Astrocyte (in vitro differentiated cells and primary cell): Measurements from ENCODE around the gene PLXDC1. TPM values are rescaled to one million over a fixed set of nuclear protein-coding genes. Genes with fewer than 3 reads are reported as not detected.

ENCODE experiments used
- DNase-seq: peaks from one replicate; pipeline ENCODE4 v3.0.0-alpha.2; 2010; ENCODE audit warnings: low read depth
- FAIRE-seq: peaks from 2 replicates; lab custom pipeline; 2011; peaks lifted over from hg19 to GRCh38; lab: Jason Lieb, UNC
- H2AFZ ChIP-seq: 2 replicates; pipeline ENCODE4 v1.6.0; 2012; ENCODE audit warnings: low read depth, low read length, inconsistent platforms
- H3K27ac ChIP-seq: 2 replicates; pipeline ENCODE4 v1.5.1; 2011; ENCODE audit warnings: low read depth, low read length, inconsistent platforms
- H3K27me3 ChIP-seq: 2 replicates; pipeline ENCODE4 v1.6.0; 2011; ENCODE audit warnings: low read length, inconsistent platforms; ENCODE audit not compliant: insufficient read depth
- H3K36me3 ChIP-seq: 2 replicates; pipeline ENCODE4 v1.5.1; 2011; ENCODE audit warnings: low read length, inconsistent platforms; ENCODE audit not compliant: insufficient read depth
- H3K4me1 ChIP-seq: 2 replicates; pipeline ENCODE4 v1.5.1; 2011; ENCODE audit warnings: low read length, inconsistent platforms; ENCODE audit not compliant: insufficient read depth
- H3K4me2 ChIP-seq: 2 replicates; pipeline ENCODE4 v1.6.0; 2012; ENCODE audit warnings: low read length, inconsistent platforms
- H3K4me3 ChIP-seq: 2 replicates; pipeline ENCODE4 v1.5.1; 2011; ENCODE audit warnings: low read depth, mild to moderate bottlenecking, low read length, inconsistent platforms; ENCODE audit not compliant: insufficient read depth
- H3K79me2 ChIP-seq: 2 replicates; pipeline ENCODE4 v1.6.0; 2012; ENCODE audit warnings: mild to moderate bottlenecking, low read length, inconsistent platforms; ENCODE audit not compliant: insufficient read depth
- H3K9ac ChIP-seq: 2 replicates; pipeline ENCODE4 v1.6.0; 2012; ENCODE audit warnings: mild to moderate bottlenecking, low read length, inconsistent platforms
- H3K9me3 ChIP-seq: 2 replicates; pipeline ENCODE4 v1.5.1; 2012; ENCODE audit warnings: low read depth, mild to moderate bottlenecking, low read length, inconsistent platforms; ENCODE audit not compliant: insufficient read depth
- H4K20me1 ChIP-seq: 2 replicates; pipeline ENCODE4 v1.6.0; 2012; ENCODE audit warnings: low read length, inconsistent platforms; ENCODE audit not compliant: insufficient read depth
- H3K27ac Mint-ChIP-seq: one replicate; pipeline ENCODE4 v1.8.0; 2021; ENCODE audit warnings: mild to moderate bottlenecking, mixed read lengths; ENCODE audit not compliant: unreplicated experiment
- H3K27me3 Mint-ChIP-seq: one replicate; pipeline ENCODE4 v1.8.0; 2021; ENCODE audit warnings: low read depth, mixed read lengths; ENCODE audit not compliant: unreplicated experiment
- H3K36me3 Mint-ChIP-seq: one replicate; pipeline ENCODE4 v1.8.0; 2021; ENCODE audit warnings: low read depth, mixed read lengths; ENCODE audit not compliant: unreplicated experiment
- H3K4me1 Mint-ChIP-seq: one replicate; pipeline ENCODE4 v1.8.0; 2021; ENCODE audit warnings: low read depth, mixed read lengths; ENCODE audit not compliant: unreplicated experiment
- H3K4me3 Mint-ChIP-seq: one replicate; pipeline ENCODE4 v1.8.0; 2021; ENCODE audit warnings: mild to moderate bottlenecking, moderate library complexity, mixed read lengths; ENCODE audit not compliant: unreplicated experiment
- H3K9me3 Mint-ChIP-seq: one replicate; pipeline ENCODE4 v1.8.0; 2021; ENCODE audit warnings: mild to moderate bottlenecking, mixed read lengths; ENCODE audit not compliant: unreplicated experiment
- EZH2 ChIP-seq: IDR thresholded peaks from 2 replicates; pipeline ENCODE4 v1.6.1; 2012; ENCODE audit warnings: mild to moderate bottlenecking, low read length, inconsistent platforms; ENCODE audit not compliant: insufficient read depth
- total RNA-seq: library from RNA; stranded (reverse); gene quantifications from 2 replicates; pipeline ENCODE4 v1.2.1, GENCODE V29; 2021
- TF ChIP-seq, protein P1 (sequence below): IDR thresholded peaks from 2 replicates; pipeline ENCODE4 v1.5.1; 2011; ENCODE audit warnings: low read depth, mild to moderate bottlenecking, inconsistent platforms, low read length, moderate library complexity; ENCODE audit not compliant: insufficient read depth

Gene PLXDC1
- total RNA-seq, 1 donor from 2014 or later: 8.9 TPM

DNA sequence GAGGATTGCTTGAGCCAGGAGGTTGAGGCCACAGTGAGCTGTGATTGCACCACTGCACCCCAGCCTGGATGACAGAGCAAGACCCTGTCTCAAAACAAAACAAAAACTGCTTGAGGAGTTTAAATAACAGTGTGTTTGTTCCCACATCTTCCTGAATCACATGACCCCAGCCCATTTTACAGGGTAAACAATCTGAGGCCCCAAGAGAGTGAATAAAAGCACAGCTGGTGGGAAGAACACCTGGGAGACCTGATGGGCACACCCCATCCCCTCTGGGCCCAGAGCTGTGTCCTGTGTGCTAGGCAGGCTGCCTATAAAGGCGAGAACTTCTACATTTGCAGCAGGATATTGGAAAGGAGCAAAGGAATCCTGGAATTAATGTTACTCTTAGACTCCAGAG is 69.6 kb downstream of the PLXDC1 start:
- H3K4me3 Mint-ChIP-seq: no peak overlapping the region
- peaks cover 46% of the 10 kb centered on the region for H3K27me3 Mint-ChIP-seq
- DNase-seq: no peak
- Histone ChIP-seq H3K27me3 (peaks cover 20% of the 10 kb centered on the region), H3K79me2 (no peaks in the 10 kb centered on the region), H3K9ac (no peak overlapping the region), H3K4me2 (no peak overlapping the region), H3K36me3 (no peaks in the 10 kb centered on the region), H3K27ac (no peak overlapping the region), H3K4me3 (no peak overlapping the region), H4K20me1 (no peaks in the 10 kb centered on the region), H3K4me1 (peaks cover 20% of the 10 kb centered on the region), H2AFZ (no peak overlapping the region), H3K9me3 (no peaks in the 10 kb centered on the region)
- FAIRE-seq: no peak
- H3K4me1 Mint-ChIP-seq: peaks cover 10% of the 10 kb centered on the region
- no peak for TF ChIP-seq EZH2
- TF ChIP-seq, protein P1, sequence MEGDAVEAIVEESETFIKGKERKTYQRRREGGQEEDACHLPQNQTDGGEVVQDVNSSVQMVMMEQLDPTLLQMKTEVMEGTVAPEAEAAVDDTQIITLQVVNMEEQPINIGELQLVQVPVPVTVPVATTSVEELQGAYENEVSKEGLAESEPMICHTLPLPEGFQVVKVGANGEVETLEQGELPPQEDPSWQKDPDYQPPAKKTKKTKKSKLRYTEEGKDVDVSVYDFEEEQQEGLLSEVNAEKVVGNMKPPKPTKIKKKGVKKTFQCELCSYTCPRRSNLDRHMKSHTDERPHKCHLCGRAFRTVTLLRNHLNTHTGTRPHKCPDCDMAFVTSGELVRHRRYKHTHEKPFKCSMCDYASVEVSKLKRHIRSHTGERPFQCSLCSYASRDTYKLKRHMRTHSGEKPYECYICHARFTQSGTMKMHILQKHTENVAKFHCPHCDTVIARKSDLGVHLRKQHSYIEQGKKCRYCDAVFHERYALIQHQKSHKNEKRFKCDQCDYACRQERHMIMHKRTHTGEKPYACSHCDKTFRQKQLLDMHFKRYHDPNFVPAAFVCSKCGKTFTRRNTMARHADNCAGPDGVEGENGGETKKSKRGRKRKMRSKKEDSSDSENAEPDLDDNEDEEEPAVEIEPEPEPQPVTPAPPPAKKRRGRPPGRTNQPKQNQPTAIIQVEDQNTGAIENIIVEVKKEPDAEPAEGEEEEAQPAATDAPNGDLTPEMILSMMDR: no peak
- no peak overlapping the region for H3K27ac Mint-ChIP-seq
- peaks cover 5% of the 10 kb centered on the region for H3K36me3 Mint-ChIP-seq
- peaks cover 7% of the 10 kb centered on the region for H3K9me3 Mint-ChIP-seq

DNA sequence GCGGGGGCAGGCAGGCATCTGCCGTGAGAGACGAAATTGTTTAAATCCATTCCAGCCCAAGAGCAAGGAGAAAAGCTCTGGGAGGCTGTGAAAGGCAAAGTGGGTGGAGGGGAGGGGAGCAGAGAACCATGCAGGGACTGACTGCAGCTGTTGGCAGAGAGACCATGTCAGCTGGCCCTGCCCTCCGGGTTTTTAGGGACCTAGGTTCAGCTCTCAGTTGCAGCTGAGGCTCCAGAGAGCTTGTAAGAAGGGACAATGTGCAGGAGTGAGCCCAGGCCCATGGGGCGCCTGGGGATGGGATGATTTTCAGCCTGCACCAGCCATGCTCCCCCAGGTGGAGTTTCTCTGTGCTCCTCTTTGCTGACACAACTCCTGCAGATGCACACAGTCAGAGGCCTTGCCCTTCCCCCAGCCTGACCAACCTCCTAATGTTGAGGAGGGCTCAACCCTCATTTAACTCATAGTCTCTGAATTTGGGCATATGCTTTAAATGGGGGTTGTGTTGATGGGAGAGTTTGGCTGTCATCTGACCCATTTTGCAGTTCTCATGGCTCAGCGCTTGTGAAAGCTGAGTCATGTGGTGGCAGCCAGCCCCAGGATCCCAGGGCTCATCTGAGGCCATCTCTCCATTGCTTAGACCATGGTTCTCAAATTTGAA is 70.9 kb downstream of the PLXDC1 start:
- DNase-seq (peak; percentile 47), FAIRE-seq (no peak)
- H3K9me3 ChIP-seq: no peaks in the 10 kb centered on the region
- Mint-ChIP-seq H3K4me1 (peaks cover 10% of the 10 kb centered on the region), H3K9me3 (peaks cover 7% of the 10 kb centered on the region), H3K4me3 (no peak overlapping the region), H3K27me3 (peaks cover 42% of the 10 kb centered on the region), H3K36me3 (peaks cover 5% of the 10 kb centered on the region), H3K27ac (no peak overlapping the region)
- no peak overlapping the region for H3K27ac ChIP-seq
- no peak overlapping the region for H2AFZ ChIP-seq
- TF ChIP-seq, protein P1: no peak
- no peak for TF ChIP-seq EZH2
- H3K9ac ChIP-seq: no peak overlapping the region
- peaks cover 20% of the 10 kb centered on the region for H3K4me1 ChIP-seq
- no peaks in the 10 kb centered on the region for H4K20me1 ChIP-seq
- no peak overlapping the region for H3K4me2 ChIP-seq
- no peak overlapping the region for H3K4me3 ChIP-seq
- H3K27me3 ChIP-seq: peaks cover 20% of the 10 kb centered on the region
- H3K36me3 ChIP-seq: no peaks in the 10 kb centered on the region
- H3K79me2 ChIP-seq: no peaks in the 10 kb centered on the region

DNA sequence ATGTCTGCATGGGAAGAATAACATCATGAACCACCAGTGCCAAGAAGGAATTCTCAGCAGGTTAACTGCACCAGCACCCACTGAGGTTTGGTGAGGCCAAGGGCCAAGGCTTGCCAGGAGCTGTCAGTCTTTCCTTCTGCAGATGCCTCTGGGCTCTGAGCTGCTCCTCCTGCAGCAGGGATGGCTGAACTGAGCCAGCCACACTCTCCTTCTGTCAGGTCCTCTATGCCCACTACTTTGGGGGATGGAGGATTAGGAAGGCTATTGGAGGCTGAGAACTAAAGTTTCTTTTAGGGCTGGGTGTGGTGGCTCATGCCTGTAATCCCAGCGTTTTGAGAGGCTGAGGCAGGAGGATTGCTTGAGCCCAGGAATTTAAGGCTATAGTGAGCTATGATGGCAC is 71.6 kb downstream of the PLXDC1 start:
- no peak overlapping the region for H3K4me3 ChIP-seq
- Mint-ChIP-seq H3K36me3 (peaks cover 5% of the 10 kb centered on the region), H3K4me1 (peaks cover 10% of the 10 kb centered on the region), H3K4me3 (no peak overlapping the region), H3K27ac (no peak overlapping the region), H3K27me3 (peaks cover 35% of the 10 kb centered on the region), H3K9me3 (peaks cover 4% of the 10 kb centered on the region)
- TF ChIP-seq EZH2: no peak
- TF ChIP-seq, protein P1: no peak
- H3K27ac ChIP-seq: no peak overlapping the region
- no peak overlapping the region for H2AFZ ChIP-seq
- no peak overlapping the region for H3K4me2 ChIP-seq
- no peak for DNase-seq
- H3K9me3 ChIP-seq: no peaks in the 10 kb centered on the region
- H3K79me2 ChIP-seq: no peaks in the 10 kb centered on the region
- H3K36me3 ChIP-seq: no peaks in the 10 kb centered on the region
- FAIRE-seq: no peak
- H4K20me1 ChIP-seq: no peaks in the 10 kb centered on the region
- peaks cover 20% of the 10 kb centered on the region for H3K4me1 ChIP-seq
- no peak overlapping the region for H3K9ac ChIP-seq
- H3K27me3 ChIP-seq: peaks cover 20% of the 10 kb centered on the region
